ENCODE data around the gene RABGAP1. TPM values are rescaled to one million over a fixed set of nuclear protein-coding genes. Genes with fewer than 3 reads are reported as not detected.

The RABGAP1 gene
- total RNA-seq, 1 experiment from 2014 or later, result 95.8 TPM

DNA sequence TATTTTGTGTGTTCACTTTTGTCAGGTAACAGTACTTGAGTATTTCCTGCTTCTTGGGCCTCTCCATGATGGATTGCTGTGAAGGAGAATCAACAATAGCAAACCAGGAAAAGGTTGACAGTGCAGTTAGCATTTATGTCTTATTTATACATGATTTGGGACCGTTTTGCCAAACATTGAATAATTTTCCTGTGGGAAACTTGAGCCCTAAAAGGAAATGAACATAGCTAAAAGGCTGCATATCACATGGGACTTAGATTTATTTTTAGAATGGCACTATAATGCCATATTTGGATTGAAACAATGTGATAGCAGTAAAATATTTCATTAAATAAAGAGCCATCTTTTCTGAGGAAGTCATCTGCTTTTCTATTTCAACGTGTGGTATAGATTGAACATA is 107.9 kb downstream of the RABGAP1 start:
- no peak for DNase-seq
- Histone ChIP-seq H3K4me2 (no peak overlapping the region), H2AFZ (no peak overlapping the region), H3K9me2 (ENCODE audit: insufficient read depth) (no peaks in the 10 kb centered on the region), H3F3A (ENCODE audit: insufficient read depth, low read depth) (no peaks in the 10 kb centered on the region; the same call in 1 of the 2 replicates), H3K36me3 (ENCODE audit: low read depth) (peaks cover 4% of the 10 kb centered on the region; the same call in 1 of the 2 replicates), H3K79me2 (ENCODE audit: low read depth) (no peaks in the 10 kb centered on the region), H3K4me1 (replicated peaks; ENCODE audit: insufficient read depth) (no peaks in the 10 kb centered on the region), H3K9me3 (ENCODE audit: insufficient read depth, low read depth) (no peaks in the 10 kb centered on the region), H3K27me3 (ENCODE audit: insufficient read depth, low read depth) (no peaks in the 10 kb centered on the region), H4K20me1 (ENCODE audit: insufficient read depth) (peaks cover 7% of the 10 kb centered on the region), H3K4me3 (no peak overlapping the region), H3K27ac (no peak overlapping the region)
- no peak for TF ChIP-seq EZH2 (IDR thresholded peaks at IDR 0.05; ENCODE audit: low read depth)
- TF ChIP-seq, protein P1, sequence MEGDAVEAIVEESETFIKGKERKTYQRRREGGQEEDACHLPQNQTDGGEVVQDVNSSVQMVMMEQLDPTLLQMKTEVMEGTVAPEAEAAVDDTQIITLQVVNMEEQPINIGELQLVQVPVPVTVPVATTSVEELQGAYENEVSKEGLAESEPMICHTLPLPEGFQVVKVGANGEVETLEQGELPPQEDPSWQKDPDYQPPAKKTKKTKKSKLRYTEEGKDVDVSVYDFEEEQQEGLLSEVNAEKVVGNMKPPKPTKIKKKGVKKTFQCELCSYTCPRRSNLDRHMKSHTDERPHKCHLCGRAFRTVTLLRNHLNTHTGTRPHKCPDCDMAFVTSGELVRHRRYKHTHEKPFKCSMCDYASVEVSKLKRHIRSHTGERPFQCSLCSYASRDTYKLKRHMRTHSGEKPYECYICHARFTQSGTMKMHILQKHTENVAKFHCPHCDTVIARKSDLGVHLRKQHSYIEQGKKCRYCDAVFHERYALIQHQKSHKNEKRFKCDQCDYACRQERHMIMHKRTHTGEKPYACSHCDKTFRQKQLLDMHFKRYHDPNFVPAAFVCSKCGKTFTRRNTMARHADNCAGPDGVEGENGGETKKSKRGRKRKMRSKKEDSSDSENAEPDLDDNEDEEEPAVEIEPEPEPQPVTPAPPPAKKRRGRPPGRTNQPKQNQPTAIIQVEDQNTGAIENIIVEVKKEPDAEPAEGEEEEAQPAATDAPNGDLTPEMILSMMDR (conservative IDR thresholded peaks at IDR 0.05), result no peak
- ChIA-PET CTCF (no interaction called here), POLR2A (ENCODE audit: unreplicated experiment) (interaction anchor here (0.6 kb wide), 1 partner anchor 108 kb away, joined by 5 read pairs; the partner anchor contains the start of gene RABGAP1)
- BruUV-seq (replicated peaks), result no TSS peak
- intact Hi-C loops (cut with micrococcal nuclease; ENCODE audit: unreplicated experiment), result no loop called here

GRCh38 chr9:123049589-123050222 is 108.9 kb downstream of the RABGAP1 start:
- peaks cover 12% of the 10 kb centered on the region for H4K20me1 ChIP-seq (ENCODE audit: insufficient read depth)
- ChIA-PET POLR2A (ENCODE audit: unreplicated experiment) (interaction anchor here (0.7 kb wide), 1 partner anchor 357 kb away, joined by 3 read pairs; no protein-coding TSS in a partner anchor), CTCF (no interaction called here)
- no peaks in the 10 kb centered on the region; the same call in 1 of the 2 replicates for H3F3A ChIP-seq (ENCODE audit: insufficient read depth, low read depth)
- H3K9me3 ChIP-seq (ENCODE audit: insufficient read depth, low read depth), result no peaks in the 10 kb centered on the region
- intact Hi-C loops (cut with micrococcal nuclease; ENCODE audit: unreplicated experiment), result no loop called here
- no peaks in the 10 kb centered on the region for H3K4me1 ChIP-seq (replicated peaks; ENCODE audit: insufficient read depth)
- no TSS peak for BruUV-seq (replicated peaks)
- no peak overlapping the region for H2AFZ ChIP-seq
- TF ChIP-seq, protein P1 (conservative IDR thresholded peaks at IDR 0.05), result no peak
- TF ChIP-seq EZH2 (IDR thresholded peaks at IDR 0.05; ENCODE audit: low read depth), result no peak
- DNase-seq, result no peak
- H3K36me3 ChIP-seq (ENCODE audit: low read depth), result peaks cover 8% of the 10 kb centered on the region; the same call in 1 of the 2 replicates
- H3K4me2 ChIP-seq, result no peak overlapping the region
- no peak overlapping the region for H3K4me3 ChIP-seq
- no peaks in the 10 kb centered on the region for H3K79me2 ChIP-seq (ENCODE audit: low read depth)
- no peaks in the 10 kb centered on the region for H3K9me2 ChIP-seq (ENCODE audit: insufficient read depth)
- no peak overlapping the region for H3K27ac ChIP-seq
- no peaks in the 10 kb centered on the region for H3K27me3 ChIP-seq (ENCODE audit: insufficient read depth, low read depth)

GRCh38 chr9:123053046-123053445 is 112.2 kb downstream of the RABGAP1 start:
- ChIA-PET CTCF (no interaction called here), POLR2A (ENCODE audit: unreplicated experiment) (interaction anchor here (0.6 kb wide), 1 partner anchor 66 kb away, joined by 4 read pairs; no protein-coding TSS in a partner anchor)
- TF ChIP-seq, protein P1 (conservative IDR thresholded peaks at IDR 0.05), result no peak
- no peak for TF ChIP-seq EZH2 (IDR thresholded peaks at IDR 0.05; ENCODE audit: low read depth)
- Histone ChIP-seq H3F3A (ENCODE audit: insufficient read depth, low read depth) (no peaks in the 10 kb centered on the region; the same call in 1 of the 2 replicates), H3K27me3 (ENCODE audit: insufficient read depth, low read depth) (no peaks in the 10 kb centered on the region), H3K9me2 (ENCODE audit: insufficient read depth) (no peaks in the 10 kb centered on the region), H3K27ac (no peak overlapping the region), H3K4me3 (no peak overlapping the region), H3K79me2 (ENCODE audit: low read depth) (no peaks in the 10 kb centered on the region), H3K4me1 (replicated peaks; ENCODE audit: insufficient read depth) (no peaks in the 10 kb centered on the region), H2AFZ (no peak overlapping the region), H3K36me3 (ENCODE audit: low read depth) (peaks cover 8% of the 10 kb centered on the region; the same call in 1 of the 2 replicates), H3K4me2 (no peak overlapping the region), H4K20me1 (ENCODE audit: insufficient read depth) (peaks cover 15% of the 10 kb centered on the region), H3K9me3 (ENCODE audit: insufficient read depth, low read depth) (no peaks in the 10 kb centered on the region)
- BruUV-seq (replicated peaks), result no TSS peak
- intact Hi-C loops (cut with micrococcal nuclease; ENCODE audit: unreplicated experiment), result no loop called here
- DNase-seq, result no peak
